ENCODE data around the gene TRIM63. TPM values are rescaled to one million over a fixed set of nuclear protein-coding genes. Genes with fewer than 3 reads are reported as not detected.

The TRIM63 gene
- total RNA-seq, 2 experiments from 2014 or later, result not detected

GRCh38 chr1:26034504-26035202 is 32.8 kb downstream of the TRIM63 start:
- Histone ChIP-seq H3K27me3 (ENCODE audit: control insufficient read depth in 1 of 2, insufficient read depth in 2 of 2, low read length in 2 of 2) (peaks cover 0 to 2% of the 10 kb centered on the region in 2 experiments), H3K4me1 (ENCODE audit: insufficient read depth, low read length) (peaks cover 22% of the 10 kb centered on the region), H3K27ac (ENCODE audit: low read depth in 1 of 2, low read length in 2 of 2) (peak overlapping the region in 1 of 2 donors; percentile 58), H3K4me3 (ENCODE audit: low read length) (peak overlapping the region; percentile 99), H3K36me3 (ENCODE audit: insufficient read depth, low read length) (no peaks in the 10 kb centered on the region), H3K9me3 (ENCODE audit: control insufficient read depth in 1 of 2, insufficient read depth in 1 of 2, low read length in 2 of 2) (no peaks in the 10 kb centered on the region)
- Mint-ChIP-seq H3K27ac (peak overlapping the region; percentile 88), H3K4me3 (peak overlapping the region; percentile 94), H3K4me1 (ENCODE audit: low read depth) (peaks cover 17% of the 10 kb centered on the region), H3K9me3 (no peaks in the 10 kb centered on the region), H3K27me3 (no peaks in the 10 kb centered on the region), H3K36me3 (ENCODE audit: low read depth) (no peaks in the 10 kb centered on the region)
- intact Hi-C loops (cut with DNase I, micrococcal nuclease), result loop anchor here in 1 of 2 experiments (1.0 to 10.0 kb wide), 3 partner anchors 36 to 380 kb away; partner anchors contain the start of genes LIN28A, PAFAH2 and PDIK1L
- peak in 1 of 14 experiments; percentile 20 for DNase-seq
- ChIA-PET POLR2A (interaction anchor here (0.9 to 1.6 kb wide), 6 partner anchors 10 to 199 kb away, joined by 3 to 4 read pairs (median 3); partner anchors contain the start of genes CEP85 and PAQR7), CTCF (interaction anchor here (0.7 to 2.0 kb wide), 5 partner anchors 37 to 199 kb away, joined by 3 to 10 read pairs (median 5); partner anchors contain the start of genes CEP85, PAFAH2 and ZNF593)
- TF ChIP-seq CTCF (IDR thresholded peaks at IDR 0.05), result no peak
- no peak for ATAC-seq (ENCODE audit: poor library complexity)

DNA sequence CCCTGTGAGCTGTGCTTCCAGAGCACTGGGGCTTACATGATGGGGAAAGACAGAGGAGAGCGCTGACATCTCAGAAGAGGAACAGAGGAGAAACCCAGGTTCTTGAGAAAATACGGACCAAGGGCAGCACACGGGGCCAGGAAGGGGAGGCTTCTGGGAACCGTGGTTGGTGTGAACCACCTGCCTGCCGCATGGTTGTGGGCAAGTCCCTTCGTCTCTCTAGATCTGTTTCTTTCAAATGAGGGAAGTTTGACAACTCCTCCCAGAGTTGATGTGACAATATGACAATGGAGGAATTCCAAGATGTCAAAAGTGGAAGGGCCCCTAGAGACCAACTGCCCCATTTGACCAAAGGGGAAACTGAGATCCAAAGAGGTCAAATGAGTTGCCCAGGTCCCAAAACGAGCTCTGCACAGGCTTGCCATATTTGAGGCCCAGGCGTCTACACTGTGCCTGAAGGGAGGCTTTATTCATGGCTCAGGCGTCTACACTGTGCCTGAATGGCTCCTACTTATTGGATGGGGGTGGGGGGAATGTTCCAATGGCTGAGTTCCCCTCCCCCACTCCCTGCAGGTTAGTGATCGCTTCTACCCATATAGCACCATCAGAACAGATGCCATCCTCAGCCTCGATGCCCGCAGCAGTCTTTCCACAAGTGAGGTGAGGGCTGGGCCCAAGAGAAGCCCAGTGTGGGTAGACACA is 34.6 kb downstream of the TRIM63 start:
- intact Hi-C loops (cut with DNase I, micrococcal nuclease), result loop anchor here in 1 of 2 experiments (10.0 kb wide), 1 partner anchor 382 kb away; the partner anchor contains the start of gene LIN28A
- peak overlapping the region; percentile 52 for H3K4me3 Mint-ChIP-seq

More for the DNA sequence above, 34.6 kb downstream of the TRIM63 start:
- no peaks in the 10 kb centered on the region for H3K36me3 ChIP-seq (ENCODE audit: insufficient read depth, low read length)
- H3K4me1 Mint-ChIP-seq (ENCODE audit: low read depth), result peaks cover 17% of the 10 kb centered on the region
- H3K27me3 ChIP-seq (ENCODE audit: control insufficient read depth in 1 of 2, insufficient read depth in 2 of 2, low read length in 2 of 2), result peaks cover 0 to 2% of the 10 kb centered on the region in 2 experiments
- H3K4me3 ChIP-seq (ENCODE audit: low read length), result no peak overlapping the region
- no peaks in the 10 kb centered on the region for H3K9me3 ChIP-seq (ENCODE audit: control insufficient read depth in 1 of 2, insufficient read depth in 1 of 2, low read length in 2 of 2)
- ATAC-seq (ENCODE audit: poor library complexity) (no peak), DNase-seq (no peak)
- no peaks in the 10 kb centered on the region for H3K9me3 Mint-ChIP-seq
- POLR2A ChIA-PET, result no interaction called here
- H3K36me3 Mint-ChIP-seq (ENCODE audit: low read depth), result no peaks in the 10 kb centered on the region
- no peak overlapping the region for H3K27ac ChIP-seq (ENCODE audit: low read depth in 1 of 2, low read length in 2 of 2)
- TF ChIP-seq CTCF (IDR thresholded peaks at IDR 0.05), result no peak
- H3K27ac Mint-ChIP-seq, result no peak overlapping the region
- peaks cover 22% of the 10 kb centered on the region for H3K4me1 ChIP-seq (ENCODE audit: insufficient read depth, low read length)
- H3K27me3 Mint-ChIP-seq, result no peaks in the 10 kb centered on the region
- CTCF ChIA-PET, result no interaction called here

Data from CD4-positive, alpha-beta T cell (primary cell).